Measurements from ENCODE around the gene TIGD7. TPM values are rescaled to one million over a fixed set of nuclear protein-coding genes. Genes with fewer than 3 reads are reported as not detected.

The TIGD7 gene
- total and polyA plus RNA-seq, 2 of the 13 experiments (the other 11 are each of a cell fraction or from before 2014, with no cell fraction given): not detected

GRCh38 chr16:3292604-3293003, 12.6 kb downstream of the TIGD7 start:
- in situ Hi-C loops (cut with HindIII; ENCODE audit: extremely low pct_ligation_motif_present, low pct_unique_long_range_greater_than_20kb) (no loop called here), intact Hi-C loops (cut with micrococcal nuclease; ENCODE audit: unreplicated experiment) (no loop called here)
- ATAC-seq (no peak), DNase-seq (ENCODE audit: low spot score) (no peak), FAIRE-seq (peak; percentile 34)
- TF ChIP-seq ZNF3 (CRISPR knock-in tag; IDR thresholded peaks at IDR 0.05): no peak
- TF ChIP-seq KDM6A (CRISPR knock-in tag; IDR thresholded peaks at IDR 0.05; ENCODE audit: low read depth): no peak
- no peak for TF ChIP-seq TAF1 (CRISPR knock-in tag; IDR thresholded peaks at IDR 0.05)
- TF ChIP-seq MYPOP (CRISPR knock-in tag; IDR thresholded peaks at IDR 0.05): no peak
- TF ChIP-seq ZNF414 (CRISPR knock-in tag; IDR thresholded peaks at IDR 0.05): no peak
- TF ChIP-seq KLF9 (CRISPR knock-in tag; IDR thresholded peaks at IDR 0.05; ENCODE audit: low read depth): no peak
- TF ChIP-seq ZFP90 (CRISPR knock-in tag; IDR thresholded peaks at IDR 0.05; ENCODE audit: borderline replicate concordance): no peak
- no peak for TF ChIP-seq ZBTB1 (CRISPR knock-in tag; IDR thresholded peaks at IDR 0.05; ENCODE audit: borderline replicate concordance)
- no peak for TF ChIP-seq MXD3 (CRISPR knock-in tag; IDR thresholded peaks at IDR 0.05)
- TF ChIP-seq, protein P1, sequence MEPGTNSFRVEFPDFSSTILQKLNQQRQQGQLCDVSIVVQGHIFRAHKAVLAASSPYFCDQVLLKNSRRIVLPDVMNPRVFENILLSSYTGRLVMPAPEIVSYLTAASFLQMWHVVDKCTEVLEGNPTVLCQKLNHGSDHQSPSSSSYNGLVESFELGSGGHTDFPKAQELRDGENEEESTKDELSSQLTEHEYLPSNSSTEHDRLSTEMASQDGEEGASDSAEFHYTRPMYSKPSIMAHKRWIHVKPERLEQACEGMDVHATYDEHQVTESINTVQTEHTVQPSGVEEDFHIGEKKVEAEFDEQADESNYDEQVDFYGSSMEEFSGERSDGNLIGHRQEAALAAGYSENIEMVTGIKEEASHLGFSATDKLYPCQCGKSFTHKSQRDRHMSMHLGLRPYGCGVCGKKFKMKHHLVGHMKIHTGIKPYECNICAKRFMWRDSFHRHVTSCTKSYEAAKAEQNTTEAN (CRISPR knock-in tag; conservative IDR thresholded peaks at IDR 0.05): no peak
- TF ChIP-seq, protein P2, sequence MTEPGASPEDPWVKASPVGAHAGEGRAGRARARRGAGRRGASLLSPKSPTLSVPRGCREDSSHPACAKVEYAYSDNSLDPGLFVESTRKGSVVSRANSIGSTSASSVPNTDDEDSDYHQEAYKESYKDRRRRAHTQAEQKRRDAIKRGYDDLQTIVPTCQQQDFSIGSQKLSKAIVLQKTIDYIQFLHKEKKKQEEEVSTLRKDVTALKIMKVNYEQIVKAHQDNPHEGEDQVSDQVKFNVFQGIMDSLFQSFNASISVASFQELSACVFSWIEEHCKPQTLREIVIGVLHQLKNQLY (CRISPR knock-in tag; IDR thresholded peaks at IDR 0.05): no peak
- TF ChIP-seq ISX (CRISPR knock-in tag; conservative IDR thresholded peaks at IDR 0.05): no peak
- no peak for TF ChIP-seq ZC3H4 (CRISPR knock-in tag; IDR thresholded peaks at IDR 0.05; ENCODE audit: borderline replicate concordance)
- no peak for TF ChIP-seq ZNF704 (CRISPR knock-in tag; IDR thresholded peaks at IDR 0.05; ENCODE audit: borderline replicate concordance)
- TF ChIP-seq NFATC3 (CRISPR knock-in tag; IDR thresholded peaks at IDR 0.05): no peak
- no peak for TF ChIP-seq AHR (CRISPR knock-in tag; IDR thresholded peaks at IDR 0.05)
- no peak for TF ChIP-seq FOXA1 (IDR thresholded peaks at IDR 0.05)
- TF ChIP-seq FOXA1 (CRISPR knock-in tag; IDR thresholded peaks at IDR 0.05): no peak
- TF ChIP-seq ZNF781 (CRISPR knock-in tag; IDR thresholded peaks at IDR 0.05; ENCODE audit: borderline replicate concordance, not compliant biosample characterization): no peak
- Histone ChIP-seq H4K20me1 (ENCODE audit: insufficient read depth, low read length) (0 out of 2 replicates have a peak, but pooled peaks cover 2% of the 10 kb centered on the region), H2AFZ (ENCODE audit: low read length) (no peak overlapping the region), H3K27me3 (ENCODE audit: control insufficient read depth in 1 of 2, insufficient read depth in 2 of 2, low read length in 2 of 2) (no peaks in the 10 kb centered on the region), H3K4me2 (ENCODE audit: low read depth, low read length) (no peak overlapping the region), H3K36me3 (replicated peaks in 1 of 2; ENCODE audit: control insufficient read depth in 1 of 2, insufficient read depth in 2 of 2, low read length in 2 of 2) (peaks cover 18 to 46% of the 10 kb centered on the region in 2 experiments), H3K9ac (ENCODE audit: insufficient read depth, low read depth, low read length) (no peak overlapping the region), H3K9me3 (ENCODE audit: low read length) (no peaks in the 10 kb centered on the region), H3K4me1 (ENCODE audit: insufficient read depth, low read length) (peaks cover 13% of the 10 kb centered on the region), H3K79me2 (ENCODE audit: insufficient read depth, low read length) (peaks cover 39% of the 10 kb centered on the region), H3K27ac (ENCODE audit: extremely low read length, insufficient read depth, low read length) (no peak overlapping the region), H3K4me3 (replicated peaks in 1 of 3; ENCODE audit: insufficient read depth in 1 of 3, low read depth in 2 of 3, low read length in 3 of 3) (no peak overlapping the region)
- ChIA-PET CTCF (ENCODE audit: low intra/inter-chr PET ratio, low total read pairs) (no interaction called here), POLR2A (interaction anchor here (1.6 kb wide), 1 partner anchor 10 kb away, joined by 6 read pairs; the partner anchor contains the start of gene ZNF263)
- no TSS peak for BruUV-seq (replicated peaks)
- 97% methylated on average over 3 of the region's 3 CpGs for WGBS (ENCODE audit: low lambda C conversion rate)

All from HepG2 (cell line).